Breast epithelium (tissue), 3 donors: ENCODE measurements around the gene P2RY11.

Experiments used
- CTCF ChIP-seq, 3 donors: fragments of 450-650 bp; IDR thresholded peaks; one replicate each; pipeline ENCODE4 v1.5.1; 2016 to 2017; ENCODE audit warnings: antibody characterized with exemption in 3 of 3, mild to moderate bottlenecking in 3 of 3, moderate library complexity in 3 of 3
- POLR2A ChIP-seq: fragments of 450-650 bp; IDR thresholded peaks from one replicate; pipeline ENCODE4 v1.6.1; 2016; ENCODE audit warnings: antibody characterized with exemption, mild to moderate bottlenecking, moderate library complexity

DNA sequence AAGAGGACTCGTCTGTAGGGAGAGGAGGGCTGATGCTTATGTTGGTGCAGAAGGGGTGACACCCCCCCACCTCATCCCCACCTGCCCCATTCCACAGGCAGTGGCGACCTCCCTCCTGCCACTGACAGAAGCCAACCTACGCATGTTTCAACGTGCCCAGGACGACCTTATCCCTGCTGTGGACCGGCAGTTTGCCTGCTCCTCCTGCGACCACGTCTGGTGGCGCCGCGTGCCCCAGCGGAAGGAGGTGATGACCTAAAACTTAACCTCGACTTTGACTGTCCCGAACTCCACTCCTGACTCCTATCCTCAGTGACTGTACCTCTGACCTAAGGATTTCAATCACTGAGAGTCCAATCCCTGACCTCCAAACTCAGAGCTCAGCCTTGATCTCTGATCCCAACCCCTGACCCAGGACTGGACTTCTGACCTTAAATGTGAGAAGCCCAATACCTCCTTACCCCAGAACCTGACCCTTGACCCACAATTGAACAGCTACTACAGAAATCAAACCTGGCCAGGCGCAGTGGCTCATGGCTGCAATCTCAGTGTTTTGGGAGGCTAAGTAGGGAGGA is 21.6 kb upstream of the P2RY11 start:
- TF ChIP-seq CTCF (IDR thresholded peaks at IDR 0.05) = no peak
- no peak for TF ChIP-seq POLR2A
